K562 (cell line): ENCODE data around the gene TBC1D1. TPM values are rescaled to one million over a fixed set of nuclear protein-coding genes. Genes with fewer than 3 reads are reported as not detected.
A peak's percentile ranks its signal among the peaks of the same experiment; 100 is the strongest.

Experiments
- ATAC-seq: fragments of 200-7000 bp; cut with Tn5 transposase; 3 replicates; pipeline ENCODE4 v1.9.1; 2020; ENCODE audit warnings: moderate library complexity
- BruUV-seq: library from RNA; stranded (reverse); fragments of 400-500 nt; replicated peaks from 2 replicates; lab custom pipeline; 2021; lab: Mats Ljungman, UMichigan
- CTCF ChIA-PET: fragments of 300-600 bp; formaldehyde crosslinking; extraction: SDS; loops from one replicate; lab custom pipeline; 2021; ENCODE audit warnings: low intra/inter-chr PET ratio; lab: Yijun Ruan, JAX
- POLR2A ChIA-PET: fragments of 300-600, 350-650 bp; sonication (Branson Sonifier 250); formaldehyde crosslinking; extraction: SDS; loops from one replicate; lab custom pipeline; 2021; ENCODE audit warnings: antibody characterized with exemption, inconsistent platforms; lab: Yijun Ruan, JAX
- DNase-seq, 4 experiments: peaks; one replicate each; pipeline versions ENCODE4 v3.0.0 to v3.0.0-alpha.2; 2011 to 2018; ENCODE audit warnings: low spot score in 3 of 4, mixed read lengths in 3 of 4; ENCODE audit errors: extremely low read depth in 1 of 4
- FAIRE-seq: peaks from 2 replicates; lab custom pipeline; 2011; peaks lifted over from hg19 to GRCh38; lab: Jason Lieb, UNC
- H2AFZ ChIP-seq: 2 replicates; pipeline ENCODE4 v1.6.0; 2011; ENCODE audit warnings: low read depth, low read length, control low read depth, inconsistent platforms
- H3K27ac ChIP-seq: fragments of 200-600 bp; 3 replicates; pipeline ENCODE4 v1.8.0; 2011; ENCODE audit warnings: low read depth, mild to moderate bottlenecking, control low read depth, inconsistent platforms, low read length, moderate library complexity, mixed read lengths; ENCODE audit errors: extremely low read depth
- H3K27me3 ChIP-seq, 2 experiments: fragments of 300-600 bp in 1 of 2; 2 replicates in 1 of 2; 3 replicates in 1 of 2; pipeline versions ENCODE4 v1.6.0 to v1.8.0; 2011; ENCODE audit warnings: inconsistent platforms in 2 of 2, low read length in 2 of 2, mild to moderate bottlenecking in 1 of 2, mixed read lengths in 1 of 2, moderate library complexity in 1 of 2; ENCODE audit not compliant: control insufficient read depth in 2 of 2, insufficient read depth in 2 of 2
- H3K36me3 ChIP-seq: fragments of 300-600 bp; 3 replicates; pipeline ENCODE4 v1.8.0; 2011; ENCODE audit warnings: mild to moderate bottlenecking, low read length, inconsistent platforms; ENCODE audit not compliant: control insufficient read depth, insufficient read depth
- H3K4me1 ChIP-seq, 2 experiments: fragments of 200-600 bp in 1 of 2; replicated peaks in 1 of 2; 2 replicates in 1 of 2; 3 replicates in 1 of 2; pipeline versions ENCODE4 v1.5.1 to v1.8.0; 2011; ENCODE audit warnings: inconsistent platforms in 2 of 2, low read length in 2 of 2, mild to moderate bottlenecking in 1 of 2, mixed read lengths in 1 of 2, moderate library complexity in 1 of 2; ENCODE audit not compliant: control insufficient read depth in 2 of 2, insufficient read depth in 2 of 2
- H3K4me2 ChIP-seq: 2 replicates; pipeline ENCODE4 v1.6.1; 2011; ENCODE audit warnings: low read length, control low read depth, inconsistent platforms, mixed read lengths; ENCODE audit not compliant: insufficient read depth
- H3K4me3 ChIP-seq: fragments of 200-600 bp; sonication (generic), shearing (Covaris generic); 2 replicates; pipeline ENCODE4 v1.5.1; 2016; ENCODE audit warnings: control low read depth, inconsistent platforms
- H3K79me2 ChIP-seq: fragments of 200-600 bp; 3 replicates; pipeline ENCODE4 v1.8.0; 2011; ENCODE audit warnings: low read length, inconsistent platforms; ENCODE audit not compliant: control insufficient read depth, insufficient read depth
- H3K9ac ChIP-seq, 2 experiments: 2 replicates each; pipeline versions ENCODE4 v1.6.0 to v1.6.1; 2011; ENCODE audit warnings: low read depth in 2 of 2, low read length in 2 of 2, control low read depth in 1 of 2, inconsistent platforms in 1 of 2, mild to moderate bottlenecking in 1 of 2, mixed read lengths in 1 of 2; ENCODE audit not compliant: insufficient read depth in 1 of 2
- H3K9me1 ChIP-seq: one replicate; pipeline ENCODE4 v1.6.0; 2011; ENCODE audit warnings: inconsistent platforms, mild to moderate bottlenecking, low read length, moderate library complexity; ENCODE audit not compliant: control insufficient read depth, insufficient read depth
- H3K9me3 ChIP-seq: replicated peaks from 2 replicates; pipeline ENCODE4 v1.5.1; 2011; ENCODE audit warnings: low read depth, low read length, inconsistent platforms; ENCODE audit not compliant: control insufficient read depth, insufficient read depth
- H4K20me1 ChIP-seq: replicated peaks from 2 replicates; pipeline ENCODE4 v1.6.1; 2011; ENCODE audit warnings: low read length, inconsistent platforms, mixed read lengths; ENCODE audit not compliant: control insufficient read depth, insufficient read depth
- CTCFL ChIP-seq: IDR thresholded peaks from 2 replicates; pipeline ENCODE4 v1.6.1; 2011; ENCODE audit warnings: borderline replicate concordance, low read depth, mild to moderate bottlenecking, moderate library complexity, low read length; ENCODE audit not compliant: insufficient read depth, poor library complexity, severe bottlenecking
- E2F1 ChIP-seq: sonication (generic); formaldehyde crosslinking; IDR thresholded peaks from 2 replicates; pipeline ENCODE4 v1.8.1; 2023; ENCODE audit warnings: mild to moderate bottlenecking, missing genetic modification reagents, moderate library complexity
- FIP1L1 ChIP-seq: fragments of 200-400 bp; formaldehyde crosslinking; IDR thresholded peaks from 2 replicates; pipeline ENCODE4 v1.6.1; 2018; ENCODE audit warnings: mild to moderate bottlenecking, low read depth, low read length; ENCODE audit not compliant: poor library complexity, severe bottlenecking
- GATAD2A ChIP-seq: fragments of 450-650 bp; IDR thresholded peaks from 2 replicates; pipeline ENCODE4 v1.6.1; 2017
- KLF10 ChIP-seq: fragments of 250-450 bp; sonication (Bioruptor Pico); IDR thresholded peaks from 2 replicates; pipeline ENCODE4 v1.6.1; 2021; ENCODE audit warnings: matching md5 sums
- MTA1 ChIP-seq: fragments of 450-650 bp; IDR thresholded peaks from 2 replicates; pipeline ENCODE4 v1.6.1; 2017; ENCODE audit warnings: borderline replicate concordance
- RFX5 ChIP-seq: IDR thresholded peaks from 2 replicates; pipeline ENCODE4 v1.6.1; 2011; ENCODE audit warnings: low read depth, mild to moderate bottlenecking, improper control_type of control experiment, low read length
- SMAD4 ChIP-seq: fragments of 250-450 bp; sonication (Bioruptor Pico); conservative IDR thresholded peaks from 2 replicates; pipeline ENCODE4 v1.8.0; 2021; ENCODE audit warnings: inconsistent platforms, mild to moderate bottlenecking, moderate library complexity
- ZBTB33 ChIP-seq: sonication (generic); formaldehyde crosslinking; IDR thresholded peaks from 2 replicates; pipeline ENCODE4 v1.8.1; 2023; ENCODE audit warnings: mild to moderate bottlenecking, missing genetic modification reagents
- ZNF134 ChIP-seq: fragments of 250-450 bp; sonication (Bioruptor Pico); conservative IDR thresholded peaks from 2 replicates; pipeline ENCODE4 v1.4.0; 2020
- WGBS: fragments of 100-300 bp; shearing (Covaris generic); methylation state at CpG from one replicate; pipeline ENCODE4 v1.1.6; 2016; ENCODE audit warnings: low coverage, mixed read lengths; ENCODE audit not compliant: insufficient coverage; ENCODE audit errors: missing lambda C conversion rate; 5-methylcytosine and 5-hydroxymethylcytosine counted together
- in situ Hi-C: fragments of 300-500 bp; cut with MboI; formaldehyde crosslinking; loops from 4 replicates; pipeline ENCODE4 v1.15.0; 2018; ENCODE audit warnings: inconsistent platforms, mixed read lengths
- intact Hi-C: fragments of 100-400 bp; cut with micrococcal nuclease; formaldehyde crosslinking; loops from 2 replicates; pipeline ENCODE4 v1.14.2; 2022
- polyA plus RNA-seq, 8 experiments: library from polyadenylated mRNA; depleted of rRNA in 4 of 8; stranded (reverse) in 5 of 8; unstranded in 3 of 8; fragments of >200 nt; fragmentation: Nextera tagmentation in 2 of 8; fragmentation: Illumina TruSeq in 1 of 8; extraction: Ambion mirVana in 2 of 8; extraction: Trizol in 1 of 8; gene quantifications; 2 replicates each; pipeline versions ENCODE4 v1.2.1 to v1.2.3, GENCODE V29; 2011 to 2014; ENCODE audit warnings: inconsistent platforms in 1 of 8, missing spikeins in 1 of 8
- total RNA-seq, 7 experiments: library from RNA; depleted of rRNA in 6 of 7; stranded (reverse); fragments of >200 nt in 6 of 7; fragmentation: Illumina TruSeq in 2 of 7; extraction: Trizol in 2 of 7; gene quantifications; 2 replicates each; pipeline versions ENCODE4 v1.2.1 to v1.2.3, GENCODE V29; 2011 to 2021; ENCODE audit warnings: low replicate concordance in 1 of 7

TBC1D1 gene
- total and polyA plus RNA-seq, 9 of the 15 experiments (the other 6 are each of a cell fraction or from before 2014, with no cell fraction given) = 0.59 to 14.2 (median 8.8) TPM

GRCh38 chr4:38181286-38181685 is 290.4 kb downstream of the TBC1D1 start (continued):
- TF ChIP-seq ZNF134 (CRISPR knock-in tag) (no peak), FIP1L1 (no peak), SMAD4 (CRISPR knock-in tag) (no peak), MTA1 (no peak), E2F1 (no peak), KLF10 (no peak), GATAD2A (no peak), RFX5 (no peak)

GRCh38 chr4:38182334-38182998 is 291.6 kb downstream of the TBC1D1 start:
- POLR2A ChIA-PET = no interaction called here
- intact Hi-C loops = no loop called here

More at GRCh38 chr4:38182334-38182998, 291.6 kb downstream of the TBC1D1 start:
- H3K9ac ChIP-seq = no peak overlapping the region
- no peak for FAIRE-seq
- H4K20me1 ChIP-seq = no peaks in the 10 kb centered on the region
- H3K27me3 ChIP-seq = no peaks in the 10 kb centered on the region
- no peaks in the 10 kb centered on the region for H3K79me2 ChIP-seq
- 0 out of 2 replicates have a peak, but pooled peaks cover 3% of the 10 kb centered on the region for H3K9me3 ChIP-seq
- no peak overlapping the region for H3K27ac ChIP-seq
- H3K4me1 ChIP-seq = peaks cover 4 to 8% of the 10 kb centered on the region in 2 experiments; a peak in 4 of 5 replicates
- no peak overlapping the region for H3K4me3 ChIP-seq
- DNase-seq = no peak
- no peak for TF ChIP-seq CTCFL
- TF ChIP-seq ZBTB33 (CRISPR knock-in tag) = peak; percentile 70; the same call in 1 of the 2 replicates
- in situ Hi-C loops = loop anchor here (5.0 kb wide), 2 partner anchors 135 to 550 kb away; no protein-coding TSS in a partner anchor
- H3K4me2 ChIP-seq = no peak overlapping the region
- CTCF ChIA-PET = no interaction called here
- BruUV-seq = no TSS peak
- H3K9me1 ChIP-seq = no peaks in the 10 kb centered on the region
- H3K36me3 ChIP-seq = no peaks in the 10 kb centered on the region
- 78% methylated on average over 22 of the region's 40 CpGs for WGBS
- ATAC-seq = no peak
- H2AFZ ChIP-seq = no peak overlapping the region
